Nephron (organoid): ENCODE measurements around the gene SNED1.

Source experiments
- H3K27ac Mint-ChIP-seq, 3 experiments: 2 replicates each; pipeline ENCODE4 v1.8.0; 2020; ENCODE audit warnings: mixed read lengths in 3 of 3, mild to moderate bottlenecking in 2 of 3, moderate library complexity in 1 of 3
- H3K27me3 Mint-ChIP-seq: 2 replicates; pipeline ENCODE4 v1.8.0; 2021; ENCODE audit warnings: low read depth, mild to moderate bottlenecking, moderate library complexity, mixed read lengths
- H3K36me3 Mint-ChIP-seq: 2 replicates; pipeline ENCODE4 v1.8.0; 2020; ENCODE audit warnings: low read depth, mixed read lengths
- H3K4me1 Mint-ChIP-seq: 2 replicates; pipeline ENCODE4 v1.8.0; 2020; ENCODE audit warnings: mixed read lengths
- H3K4me3 Mint-ChIP-seq, 3 experiments: 2 replicates each; pipeline ENCODE4 v1.8.0; 2020; ENCODE audit warnings: mild to moderate bottlenecking in 3 of 3, mixed read lengths in 3 of 3, moderate library complexity in 2 of 3
- H3K9me3 Mint-ChIP-seq: 2 replicates; pipeline ENCODE4 v1.8.0; 2020; ENCODE audit warnings: mixed read lengths
- TF ChIP-seq, protein P1 (sequence below), 3 experiments: fragments of 200-600 bp; sonication (generic); IDR thresholded peaks; one replicate each; pipeline ENCODE4 v1.5.0; 2021; ENCODE audit warnings: antibody characterized with exemption in 3 of 3; ENCODE audit not compliant: unreplicated experiment in 3 of 3

Gene SNED1

GRCh38 chr2:241111440-241111805 lies 113.0 kb downstream of the SNED1 start:
- Mint-ChIP-seq H3K27ac (no peak overlapping the region), H3K9me3 (no peaks in the 10 kb centered on the region), H3K4me3 (no peak overlapping the region), H3K4me1 (no peaks in the 10 kb centered on the region), H3K27me3 (no peaks in the 10 kb centered on the region), H3K36me3 (peaks cover 19% of the 10 kb centered on the region)
- TF ChIP-seq, protein P1, sequence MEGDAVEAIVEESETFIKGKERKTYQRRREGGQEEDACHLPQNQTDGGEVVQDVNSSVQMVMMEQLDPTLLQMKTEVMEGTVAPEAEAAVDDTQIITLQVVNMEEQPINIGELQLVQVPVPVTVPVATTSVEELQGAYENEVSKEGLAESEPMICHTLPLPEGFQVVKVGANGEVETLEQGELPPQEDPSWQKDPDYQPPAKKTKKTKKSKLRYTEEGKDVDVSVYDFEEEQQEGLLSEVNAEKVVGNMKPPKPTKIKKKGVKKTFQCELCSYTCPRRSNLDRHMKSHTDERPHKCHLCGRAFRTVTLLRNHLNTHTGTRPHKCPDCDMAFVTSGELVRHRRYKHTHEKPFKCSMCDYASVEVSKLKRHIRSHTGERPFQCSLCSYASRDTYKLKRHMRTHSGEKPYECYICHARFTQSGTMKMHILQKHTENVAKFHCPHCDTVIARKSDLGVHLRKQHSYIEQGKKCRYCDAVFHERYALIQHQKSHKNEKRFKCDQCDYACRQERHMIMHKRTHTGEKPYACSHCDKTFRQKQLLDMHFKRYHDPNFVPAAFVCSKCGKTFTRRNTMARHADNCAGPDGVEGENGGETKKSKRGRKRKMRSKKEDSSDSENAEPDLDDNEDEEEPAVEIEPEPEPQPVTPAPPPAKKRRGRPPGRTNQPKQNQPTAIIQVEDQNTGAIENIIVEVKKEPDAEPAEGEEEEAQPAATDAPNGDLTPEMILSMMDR (IDR thresholded peaks at IDR 0.05; ENCODE audit: unreplicated experiment in 3 of 3) = no peak

DNA sequence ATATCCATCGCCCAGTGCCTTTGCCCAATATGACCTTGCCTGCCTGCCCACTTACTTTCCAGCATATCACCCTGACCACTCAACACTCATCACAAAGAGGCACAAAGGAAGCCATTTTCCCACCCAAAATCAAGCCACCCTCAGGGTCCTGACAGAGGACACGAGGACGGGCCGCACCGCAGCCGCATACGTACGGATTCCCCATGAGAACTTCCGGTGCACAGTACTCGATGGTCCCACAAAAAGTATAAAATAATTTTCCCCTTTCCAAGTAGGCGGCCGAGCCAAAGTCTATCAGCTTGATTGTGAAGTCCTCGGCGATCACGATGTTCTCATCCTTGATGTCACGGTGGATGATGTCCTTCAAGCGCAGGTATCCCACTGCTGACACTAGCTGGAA lies 113.6 kb downstream of the SNED1 start:
- H3K27me3 Mint-ChIP-seq = no peaks in the 10 kb centered on the region
- H3K4me3 Mint-ChIP-seq = no peak overlapping the region
- H3K9me3 Mint-ChIP-seq = no peaks in the 10 kb centered on the region
- no peak overlapping the region for H3K27ac Mint-ChIP-seq
- no peaks in the 10 kb centered on the region for H3K4me1 Mint-ChIP-seq
- TF ChIP-seq, protein P1 (IDR thresholded peaks at IDR 0.05; ENCODE audit: unreplicated experiment in 3 of 3) = no peak
- peaks cover 19% of the 10 kb centered on the region for H3K36me3 Mint-ChIP-seq

GRCh38 chr2:241112592-241112991 lies 114.2 kb downstream of the SNED1 start:
- Mint-ChIP-seq H3K27ac (no peak overlapping the region), H3K36me3 (peaks cover 19% of the 10 kb centered on the region), H3K27me3 (no peaks in the 10 kb centered on the region), H3K4me3 (no peak overlapping the region), H3K4me1 (no peaks in the 10 kb centered on the region), H3K9me3 (no peaks in the 10 kb centered on the region)
- TF ChIP-seq, protein P1 (IDR thresholded peaks at IDR 0.05; ENCODE audit: unreplicated experiment in 3 of 3) = no peak

DNA sequence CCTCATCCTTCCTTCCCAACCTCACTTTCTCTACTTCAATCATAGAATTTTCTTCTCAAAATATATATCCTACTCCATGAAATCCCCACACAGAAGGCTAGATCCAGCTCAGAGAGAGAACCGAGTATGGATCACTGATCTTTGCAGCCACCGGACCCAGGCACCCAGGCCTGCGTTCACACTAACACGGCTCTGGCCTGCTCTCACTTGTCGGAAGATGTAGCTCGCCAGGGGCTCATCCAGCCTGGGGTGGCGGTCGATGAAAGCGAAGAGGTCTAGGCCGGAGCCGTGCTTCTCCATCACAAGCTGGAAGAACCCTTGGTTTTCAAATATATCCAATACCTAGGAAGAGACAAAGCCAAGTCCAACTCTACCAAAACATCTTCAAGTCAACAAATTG lies 116.4 kb downstream of the SNED1 start:
- TF ChIP-seq, protein P1 (IDR thresholded peaks at IDR 0.05; ENCODE audit: unreplicated experiment in 3 of 3) = no peak
- Mint-ChIP-seq H3K4me3 (no peak overlapping the region), H3K27ac (no peak overlapping the region), H3K27me3 (no peaks in the 10 kb centered on the region), H3K4me1 (no peaks in the 10 kb centered on the region), H3K36me3 (peaks cover 16% of the 10 kb centered on the region), H3K9me3 (no peaks in the 10 kb centered on the region)

DNA sequence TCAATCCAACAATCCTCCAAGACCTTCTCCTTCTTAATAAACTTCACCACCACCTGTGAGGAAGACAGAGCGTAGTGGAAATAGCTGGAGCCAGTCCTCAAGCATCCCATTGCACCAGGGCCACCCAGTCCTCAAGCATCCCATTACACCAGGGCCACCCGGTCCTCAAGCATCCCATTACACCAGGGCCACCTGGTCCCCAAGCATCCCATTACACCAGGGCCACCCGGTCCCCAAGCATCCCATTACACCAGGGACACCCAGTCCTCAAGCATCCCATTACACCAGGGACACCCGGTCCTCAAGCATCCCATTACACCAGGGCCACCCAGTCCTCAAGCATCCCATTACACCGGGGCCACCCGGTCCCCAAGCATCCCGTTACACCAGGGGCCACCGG lies 116.9 kb downstream of the SNED1 start:
- TF ChIP-seq, protein P1 (IDR thresholded peaks at IDR 0.05; ENCODE audit: unreplicated experiment in 3 of 3) = no peak
- Mint-ChIP-seq H3K27ac (no peak overlapping the region), H3K4me3 (no peak overlapping the region), H3K36me3 (peaks cover 17% of the 10 kb centered on the region), H3K27me3 (no peaks in the 10 kb centered on the region), H3K9me3 (no peaks in the 10 kb centered on the region), H3K4me1 (no peaks in the 10 kb centered on the region)

GRCh38 chr2:241116606-241117560 lies 118.5 kb downstream of the SNED1 start:
- no peak overlapping the region for H3K4me3 Mint-ChIP-seq
- H3K27me3 Mint-ChIP-seq = no peaks in the 10 kb centered on the region
- H3K27ac Mint-ChIP-seq = no peak overlapping the region
- peaks cover 31% of the 10 kb centered on the region for H3K36me3 Mint-ChIP-seq
- TF ChIP-seq, protein P1 (IDR thresholded peaks at IDR 0.05; ENCODE audit: unreplicated experiment in 3 of 3) = no peak
- no peaks in the 10 kb centered on the region for H3K9me3 Mint-ChIP-seq
- no peaks in the 10 kb centered on the region for H3K4me1 Mint-ChIP-seq
